HepG2 (cell line): Measurements from ENCODE around the gene ZNF343. TPM values are rescaled to one million over a fixed set of nuclear protein-coding genes. Genes with fewer than 3 reads are reported as not detected.

Experiments
- DZIP1 ChIP-seq: sonication (generic); formaldehyde crosslinking; IDR thresholded peaks from 2 replicates; pipeline ENCODE4 v1.5.0; 2020; ENCODE audit warnings: mild to moderate bottlenecking, missing genetic modification reagents
- EEA1 ChIP-seq: sonication (generic); formaldehyde crosslinking; IDR thresholded peaks from 2 replicates; pipeline ENCODE4 v1.5.1; 2020; ENCODE audit warnings: mild to moderate bottlenecking, missing genetic modification reagents, borderline replicate concordance
- HMG20A ChIP-seq: IDR thresholded peaks from 2 replicates; pipeline ENCODE4 v1.6.1; 2016; ENCODE audit warnings: borderline replicate concordance
- HNF1B ChIP-seq: sonication (generic); formaldehyde crosslinking; IDR thresholded peaks from 2 replicates; pipeline ENCODE4 v1.5.1; 2020; ENCODE audit warnings: mild to moderate bottlenecking, moderate library complexity, missing genetic modification reagents
- LRRFIP1 ChIP-seq: sonication (generic); formaldehyde crosslinking; conservative IDR thresholded peaks from 2 replicates; pipeline ENCODE4 v1.4.0; 2020; ENCODE audit warnings: missing genetic modification reagents
- MED1 ChIP-seq: sonication (generic); formaldehyde crosslinking; IDR thresholded peaks from 2 replicates; pipeline ENCODE4 v1.4.0; 2020; ENCODE audit warnings: missing genetic modification reagents
- MNT ChIP-seq: fragments of 450-650 bp; IDR thresholded peaks from 2 replicates; pipeline ENCODE4 v1.6.1; 2016
- NFAT5 ChIP-seq: sonication (generic); formaldehyde crosslinking; IDR thresholded peaks from 2 replicates; pipeline ENCODE4 v1.4.0; 2020; ENCODE audit warnings: missing genetic modification reagents
- NFYB ChIP-seq: sonication (generic); formaldehyde crosslinking; IDR thresholded peaks from 2 replicates; pipeline ENCODE4 v1.4.0; 2020; ENCODE audit warnings: missing genetic modification reagents
- NR2C2 ChIP-seq: sonication (generic); formaldehyde crosslinking; IDR thresholded peaks from 2 replicates; pipeline ENCODE4 v1.4.0; 2020; ENCODE audit warnings: missing genetic modification reagents, mild to moderate bottlenecking, moderate library complexity, borderline replicate concordance
- TCF7L2 ChIP-seq: IDR thresholded peaks from 2 replicates; pipeline ENCODE4 v1.6.1; 2011; ENCODE audit warnings: mild to moderate bottlenecking, low read depth, low read length, moderate library complexity
- ZC3H4 ChIP-seq: sonication (generic); formaldehyde crosslinking; IDR thresholded peaks from 2 replicates; pipeline ENCODE4 v1.4.0; 2020; ENCODE audit warnings: missing genetic modification reagents, borderline replicate concordance
- ZNF446 ChIP-seq: sonication (generic); formaldehyde crosslinking; IDR thresholded peaks from 2 replicates; pipeline ENCODE4 v1.5.0; 2020; ENCODE audit warnings: mild to moderate bottlenecking, missing genetic modification reagents
- ZNF713 ChIP-seq: sonication (generic); formaldehyde crosslinking; IDR thresholded peaks from 2 replicates; pipeline ENCODE4 v1.4.0; 2020; ENCODE audit warnings: mild to moderate bottlenecking, missing genetic modification reagents
- polyA plus RNA-seq, 8 experiments: library from polyadenylated mRNA; depleted of rRNA in 3 of 8; stranded (reverse) in 7 of 8; unstranded in 1 of 8; fragments of >200 nt; fragmentation: Illumina TruSeq in 4 of 8; extraction: Trizol in 4 of 8; gene quantifications; 2 replicates each; pipeline versions ENCODE4 v1.2.1 to v1.2.3, GENCODE V29; 2011 to 2016; ENCODE audit warnings: low read depth in 4 of 8, missing spikeins in 1 of 8, mixed read lengths in 1 of 8; ENCODE audit not compliant: insufficient read depth in 1 of 8
- total RNA-seq, 5 experiments: library from RNA; depleted of rRNA; stranded (reverse); fragments of >200 nt; fragmentation: Illumina TruSeq; extraction: Trizol; gene quantifications; 2 replicates each; pipeline ENCODE4 v1.2.3, GENCODE V29; 2016; ENCODE audit warnings: low read depth in 1 of 5

The ZNF343 gene
- total and polyA plus RNA-seq, 2 of the 13 experiments (the other 11 are each of a cell fraction or from before 2014, with no cell fraction given): 16.4 to 22.1 TPM

GRCh38 chr20:2475850-2476741 is 32.6 kb downstream of the ZNF343 start (continued):
- TF ChIP-seq LRRFIP1 (CRISPR knock-in tag) (no peak), TCF7L2 (no peak), ZC3H4 (CRISPR knock-in tag) (no peak), EEA1 (peak; percentile 34; the same call in 1 of the 2 replicates), NFAT5 (CRISPR knock-in tag) (no peak), DZIP1 (no peak; the same call in 1 of the 2 replicates), MNT (peak; percentile 73; the same call in 1 of the 2 replicates), MED1 (CRISPR knock-in tag) (peak; percentile 93), HNF1B (CRISPR knock-in tag) (peak; percentile 86), ZNF446 (CRISPR knock-in tag) (no peak), NR2C2 (0 out of 2 replicates have a peak, but pooled peaks have one; percentile 15), NFYB (CRISPR knock-in tag) (no peak), HMG20A (peak; percentile 81), ZNF713 (CRISPR knock-in tag) (no peak)
